Diencephalon (tissue), 1 donor: ENCODE data around the gene ZNF407. TPM values are rescaled to one million over a fixed set of nuclear protein-coding genes. Genes with fewer than 3 reads are reported as not detected.

Source experiments
- total RNA-seq: library from RNA; depleted of rRNA; stranded (reverse); fragments of >200 nt; gene quantifications from one replicate; pipeline ENCODE4 v1.2.3, GENCODE V29; 2014

Gene ZNF407
- 27.2 TPM for total RNA-seq

GRCh38 chr18:74597662-74598349 lies at the start of gene ZNF407:
Gene ZNF407, plus strand, starts transcription at chr18:74597870. Its CDS starts 33,150 bp downstream, at chr18:74631020.

Other genes starting within 250 kb of the ZNF407 start
- 15.9 TPM for gene DIPK1C, start 140.6 kb upstream of the ZNF407 start, total RNA-seq
- 60.4 TPM for gene CNDP2, start 101.5 kb upstream of the ZNF407 start, total RNA-seq
- gene CNDP1, start 63.4 kb upstream of the ZNF407 start, total RNA-seq: 0.23 TPM